Measurements from ENCODE around the gene VTI1A. TPM values are rescaled to one million over a fixed set of nuclear protein-coding genes. Genes with fewer than 3 reads are reported as not detected.
A peak's percentile ranks its signal among the peaks of the same experiment; 100 is the strongest.

The VTI1A gene
- total RNA-seq, 1 donor from 2014 or later = 34.6 TPM

- TF ChIP-seq, protein P1, sequence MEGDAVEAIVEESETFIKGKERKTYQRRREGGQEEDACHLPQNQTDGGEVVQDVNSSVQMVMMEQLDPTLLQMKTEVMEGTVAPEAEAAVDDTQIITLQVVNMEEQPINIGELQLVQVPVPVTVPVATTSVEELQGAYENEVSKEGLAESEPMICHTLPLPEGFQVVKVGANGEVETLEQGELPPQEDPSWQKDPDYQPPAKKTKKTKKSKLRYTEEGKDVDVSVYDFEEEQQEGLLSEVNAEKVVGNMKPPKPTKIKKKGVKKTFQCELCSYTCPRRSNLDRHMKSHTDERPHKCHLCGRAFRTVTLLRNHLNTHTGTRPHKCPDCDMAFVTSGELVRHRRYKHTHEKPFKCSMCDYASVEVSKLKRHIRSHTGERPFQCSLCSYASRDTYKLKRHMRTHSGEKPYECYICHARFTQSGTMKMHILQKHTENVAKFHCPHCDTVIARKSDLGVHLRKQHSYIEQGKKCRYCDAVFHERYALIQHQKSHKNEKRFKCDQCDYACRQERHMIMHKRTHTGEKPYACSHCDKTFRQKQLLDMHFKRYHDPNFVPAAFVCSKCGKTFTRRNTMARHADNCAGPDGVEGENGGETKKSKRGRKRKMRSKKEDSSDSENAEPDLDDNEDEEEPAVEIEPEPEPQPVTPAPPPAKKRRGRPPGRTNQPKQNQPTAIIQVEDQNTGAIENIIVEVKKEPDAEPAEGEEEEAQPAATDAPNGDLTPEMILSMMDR (IDR thresholded peaks at IDR 0.05; ENCODE audit: unreplicated experiment) = no peak
- H3K27ac Mint-ChIP-seq = no peak overlapping the region
- no peaks in the 10 kb centered on the region for H3K9me3 Mint-ChIP-seq
- peaks cover 6% of the 10 kb centered on the region for H3K4me1 Mint-ChIP-seq
- no peak for DNase-seq (ENCODE audit: low spot score in 2 of 2, unreplicated experiment in 2 of 2)
- H3K36me3 Mint-ChIP-seq = no peaks in the 10 kb centered on the region
- H3K27me3 Mint-ChIP-seq (ENCODE audit: low read depth) = no peaks in the 10 kb centered on the region
- H3K4me3 Mint-ChIP-seq = no peak overlapping the region
Measured at GRCh38 chr10:112564337-112564736, 117.3 kb downstream of the VTI1A start.

DNA sequence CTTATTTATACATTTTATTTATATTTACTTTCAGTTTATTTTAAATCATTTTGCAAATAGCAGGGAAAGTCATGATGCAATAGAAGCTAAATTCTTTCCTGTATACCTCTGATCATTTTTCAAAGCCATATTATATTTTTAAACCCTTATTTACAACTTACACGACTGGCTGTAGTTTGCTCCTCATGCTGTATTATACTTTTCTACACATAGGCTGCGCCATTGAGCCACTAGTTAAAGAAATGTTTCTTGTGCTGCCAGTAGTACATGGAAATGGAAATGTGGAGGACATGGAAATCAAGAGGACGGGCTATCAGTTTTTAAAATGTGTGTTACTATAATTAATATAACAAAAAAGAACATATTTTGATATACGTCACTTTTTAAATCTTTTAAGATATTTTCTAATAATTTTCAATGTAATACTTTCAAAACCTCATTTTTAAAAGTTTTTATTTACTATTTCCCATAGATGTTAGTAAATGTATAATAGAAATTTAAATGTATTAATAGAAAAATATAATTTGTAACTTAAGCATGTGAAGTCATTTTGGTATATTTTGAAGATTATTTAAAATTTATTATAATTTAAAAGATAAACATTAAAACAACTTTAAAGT is 118.5 kb downstream of the VTI1A start:
- Mint-ChIP-seq H3K27me3 (ENCODE audit: low read depth) (no peaks in the 10 kb centered on the region), H3K4me1 (peaks cover 6% of the 10 kb centered on the region), H3K4me3 (no peak overlapping the region), H3K36me3 (no peaks in the 10 kb centered on the region), H3K9me3 (no peaks in the 10 kb centered on the region), H3K27ac (no peak overlapping the region)
- no peak for DNase-seq (ENCODE audit: low spot score in 2 of 2, unreplicated experiment in 2 of 2)
- TF ChIP-seq, protein P1 (IDR thresholded peaks at IDR 0.05; ENCODE audit: unreplicated experiment) = peak; percentile 80

DNA sequence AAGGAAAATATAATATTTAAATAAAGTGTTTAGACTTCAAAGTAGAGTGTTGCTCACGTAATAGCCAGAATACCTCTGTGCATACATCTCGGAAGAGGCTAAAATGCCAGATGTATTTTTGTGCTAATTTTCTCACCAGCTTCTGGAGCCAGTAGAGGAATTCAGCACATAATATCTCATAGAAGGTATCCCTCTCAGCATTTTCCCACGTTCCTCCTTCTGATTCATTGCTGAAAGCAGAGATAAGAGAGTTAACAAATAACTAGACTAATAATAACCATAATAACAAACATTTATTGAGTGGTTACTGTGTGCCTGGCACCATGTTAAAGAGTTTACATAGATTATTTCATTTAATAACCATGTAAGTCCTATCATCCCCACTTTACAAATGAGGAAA is 123.6 kb downstream of the VTI1A start:
- H3K4me3 Mint-ChIP-seq = no peak overlapping the region
- no peak for DNase-seq (ENCODE audit: low spot score in 2 of 2, unreplicated experiment in 2 of 2)
- H3K4me1 Mint-ChIP-seq = peaks cover 8% of the 10 kb centered on the region
- H3K36me3 Mint-ChIP-seq = no peaks in the 10 kb centered on the region
- H3K9me3 Mint-ChIP-seq = peaks cover 9% of the 10 kb centered on the region
- TF ChIP-seq, protein P1 (IDR thresholded peaks at IDR 0.05; ENCODE audit: unreplicated experiment) = no peak
- no peak overlapping the region for H3K27ac Mint-ChIP-seq
- H3K27me3 Mint-ChIP-seq (ENCODE audit: low read depth) = no peaks in the 10 kb centered on the region

- no peak overlapping the region for H3K27ac Mint-ChIP-seq
- no peak for DNase-seq (ENCODE audit: low spot score in 2 of 2, unreplicated experiment in 2 of 2)
- TF ChIP-seq, protein P1 (IDR thresholded peaks at IDR 0.05; ENCODE audit: unreplicated experiment) = no peak
- peaks cover 12% of the 10 kb centered on the region for H3K4me1 Mint-ChIP-seq
- H3K27me3 Mint-ChIP-seq (ENCODE audit: low read depth) = no peaks in the 10 kb centered on the region
- H3K36me3 Mint-ChIP-seq = no peaks in the 10 kb centered on the region
- no peak overlapping the region for H3K4me3 Mint-ChIP-seq
- H3K9me3 Mint-ChIP-seq = no peaks in the 10 kb centered on the region
Measured at GRCh38 chr10:112579578-112579977, 132.6 kb downstream of the VTI1A start.

DNA sequence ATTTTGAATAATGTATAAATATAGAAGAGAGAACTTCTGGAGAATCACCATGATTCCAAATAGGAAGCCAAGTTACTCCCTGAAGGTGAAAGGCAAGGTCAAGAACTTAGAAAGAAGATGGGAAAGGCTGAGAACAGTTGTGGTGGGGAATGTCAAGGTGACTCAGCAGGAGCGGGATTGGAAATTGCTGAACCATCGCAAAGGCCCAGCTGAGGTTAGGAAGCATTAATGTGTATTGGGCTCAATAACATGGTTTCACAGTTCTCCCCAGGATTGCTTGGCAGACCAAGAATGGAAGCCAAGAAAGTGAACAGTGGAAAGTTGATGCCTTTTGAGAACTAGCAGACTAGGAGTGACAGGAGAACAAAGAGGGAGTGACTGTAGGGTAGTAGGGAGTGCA is 133.3 kb downstream of the VTI1A start:
- no peak for DNase-seq (ENCODE audit: low spot score in 2 of 2, unreplicated experiment in 2 of 2)
- Mint-ChIP-seq H3K4me3 (no peak overlapping the region), H3K36me3 (no peaks in the 10 kb centered on the region), H3K27ac (no peak overlapping the region), H3K9me3 (no peaks in the 10 kb centered on the region), H3K27me3 (ENCODE audit: low read depth) (no peaks in the 10 kb centered on the region), H3K4me1 (peaks cover 13% of the 10 kb centered on the region)
- TF ChIP-seq, protein P1 (IDR thresholded peaks at IDR 0.05; ENCODE audit: unreplicated experiment) = no peak

- Mint-ChIP-seq H3K27me3 (ENCODE audit: low read depth) (no peaks in the 10 kb centered on the region), H3K36me3 (no peaks in the 10 kb centered on the region), H3K9me3 (no peaks in the 10 kb centered on the region), H3K4me3 (no peak overlapping the region), H3K4me1 (peaks cover 16% of the 10 kb centered on the region), H3K27ac (no peak overlapping the region)
- TF ChIP-seq, protein P1 (IDR thresholded peaks at IDR 0.05; ENCODE audit: unreplicated experiment) = no peak
- DNase-seq (ENCODE audit: low spot score in 2 of 2, unreplicated experiment in 2 of 2) = no peak
Measured at GRCh38 chr10:112581921-112582320, 134.9 kb downstream of the VTI1A start.
